ENCODE data around the gene NDUFAF8.

Gene NDUFAF8

DNA sequence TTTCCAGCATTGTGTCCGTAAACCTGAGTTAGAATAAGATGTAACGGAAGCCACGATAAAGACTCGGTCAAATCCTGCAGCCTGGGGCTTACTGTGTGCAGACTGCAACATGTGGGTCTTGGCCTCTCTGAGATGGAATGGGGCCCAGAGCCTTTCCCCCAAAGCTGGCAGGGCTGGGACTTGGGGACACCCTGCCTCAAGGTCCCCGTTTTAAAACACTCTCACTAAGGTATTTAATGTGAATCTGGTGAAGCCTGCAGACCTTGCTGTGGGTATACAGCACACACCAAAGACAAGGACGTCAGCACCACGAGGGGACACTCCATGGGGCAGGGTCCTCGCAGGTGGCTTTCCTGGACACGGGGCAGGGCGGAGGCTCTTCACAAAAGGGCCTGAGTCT is 2.1 kb downstream of the NDUFAF8 start:
- no peak overlapping the region for H3K4me3 ChIP-seq (ENCODE audit: low read depth, low read length)

DNA sequence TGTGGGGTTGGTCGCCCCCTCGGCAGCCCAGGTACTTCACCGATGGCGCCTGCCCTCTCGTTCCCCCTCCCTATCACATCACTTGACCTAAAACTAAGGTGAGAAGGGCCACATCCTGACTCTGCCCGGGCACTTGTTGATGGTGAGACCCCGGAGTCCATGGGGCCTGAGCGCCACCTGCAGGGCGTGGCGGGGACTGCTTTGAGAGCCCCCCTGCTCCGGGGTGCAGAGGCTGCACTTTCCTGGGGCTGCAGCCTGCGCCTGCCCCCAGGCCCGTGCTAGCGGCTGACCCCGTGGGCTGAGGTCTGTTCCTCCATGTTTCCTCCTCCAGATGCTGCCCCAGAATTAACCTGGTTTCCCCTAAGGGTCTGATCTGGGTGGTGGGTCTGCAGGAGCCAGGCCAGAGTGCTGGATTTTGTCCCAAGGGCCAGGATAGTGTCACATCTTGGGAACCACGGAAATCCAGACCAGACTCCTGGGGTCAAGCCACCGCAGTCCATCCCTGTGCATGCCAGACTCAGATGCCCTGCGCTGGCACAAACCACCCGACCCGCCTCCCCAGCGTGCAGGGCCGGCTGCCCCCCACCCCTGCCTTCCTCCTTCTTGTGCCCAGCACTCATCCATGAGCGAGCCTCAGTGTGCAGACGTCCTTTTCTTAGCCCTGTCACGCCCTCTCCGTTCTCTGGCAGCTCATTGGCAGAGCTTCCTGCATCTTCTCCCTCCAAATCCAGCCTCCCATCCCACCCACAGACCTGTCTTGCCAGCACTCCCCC is 2.7 kb downstream of the NDUFAF8 start:
- TF ChIP-seq, protein P1, sequence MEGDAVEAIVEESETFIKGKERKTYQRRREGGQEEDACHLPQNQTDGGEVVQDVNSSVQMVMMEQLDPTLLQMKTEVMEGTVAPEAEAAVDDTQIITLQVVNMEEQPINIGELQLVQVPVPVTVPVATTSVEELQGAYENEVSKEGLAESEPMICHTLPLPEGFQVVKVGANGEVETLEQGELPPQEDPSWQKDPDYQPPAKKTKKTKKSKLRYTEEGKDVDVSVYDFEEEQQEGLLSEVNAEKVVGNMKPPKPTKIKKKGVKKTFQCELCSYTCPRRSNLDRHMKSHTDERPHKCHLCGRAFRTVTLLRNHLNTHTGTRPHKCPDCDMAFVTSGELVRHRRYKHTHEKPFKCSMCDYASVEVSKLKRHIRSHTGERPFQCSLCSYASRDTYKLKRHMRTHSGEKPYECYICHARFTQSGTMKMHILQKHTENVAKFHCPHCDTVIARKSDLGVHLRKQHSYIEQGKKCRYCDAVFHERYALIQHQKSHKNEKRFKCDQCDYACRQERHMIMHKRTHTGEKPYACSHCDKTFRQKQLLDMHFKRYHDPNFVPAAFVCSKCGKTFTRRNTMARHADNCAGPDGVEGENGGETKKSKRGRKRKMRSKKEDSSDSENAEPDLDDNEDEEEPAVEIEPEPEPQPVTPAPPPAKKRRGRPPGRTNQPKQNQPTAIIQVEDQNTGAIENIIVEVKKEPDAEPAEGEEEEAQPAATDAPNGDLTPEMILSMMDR (IDR thresholded peaks at IDR 0.05; ENCODE audit: borderline replicate concordance, insufficient read depth, low read depth, low read length): peak; percentile 94
- H3K4me3 ChIP-seq (ENCODE audit: low read depth, low read length): no peak overlapping the region

More for the DNA sequence above, 2.1 kb downstream of the NDUFAF8 start:
- TF ChIP-seq, protein P1 (IDR thresholded peaks at IDR 0.05; ENCODE audit: borderline replicate concordance, insufficient read depth, low read depth, low read length): no peak

DNA sequence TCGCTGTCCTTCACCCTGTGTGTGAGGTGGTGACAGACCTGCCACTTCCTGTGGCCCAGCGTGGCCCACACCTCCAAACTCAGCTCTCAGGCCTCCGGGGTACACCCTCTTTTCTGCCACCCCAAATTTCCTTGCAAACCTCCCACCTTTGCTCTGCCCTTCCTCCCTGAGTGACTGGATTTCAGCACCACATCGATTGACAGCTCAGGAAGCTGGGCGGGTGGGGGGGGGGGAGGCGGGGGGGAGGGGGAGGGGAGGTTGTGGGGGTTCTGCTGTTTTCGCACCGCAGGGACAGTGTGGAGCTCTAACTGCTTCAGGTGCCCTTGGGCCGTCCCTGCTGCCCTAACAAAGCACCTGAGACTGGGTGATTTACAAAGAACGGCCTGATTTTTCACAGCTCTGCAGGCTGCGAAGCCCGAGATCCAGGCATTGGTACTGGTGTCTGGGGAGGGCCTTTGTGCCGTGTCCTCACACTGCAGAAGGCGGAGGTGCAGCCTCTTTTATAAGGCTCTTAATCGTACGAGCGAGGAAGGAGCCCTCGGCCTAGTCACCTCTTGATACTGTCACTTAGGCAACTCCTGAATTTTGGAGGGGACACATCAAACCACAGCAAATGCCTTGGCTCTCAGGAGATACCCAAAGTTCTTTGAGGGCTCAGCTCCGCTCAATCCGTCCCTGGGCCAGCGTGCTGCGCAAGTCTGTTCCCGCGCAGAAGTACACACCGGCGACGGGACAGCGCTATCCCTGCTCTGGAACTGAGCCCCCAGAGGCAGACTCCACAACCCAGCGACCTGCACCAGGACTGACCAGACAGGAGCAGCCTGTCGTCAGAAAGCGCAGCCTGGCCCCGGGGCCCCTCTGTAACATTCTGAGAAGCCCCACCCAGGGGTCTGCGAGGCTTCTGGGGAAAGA is 3.6 kb downstream of the NDUFAF8 start:
- TF ChIP-seq, protein P1 (IDR thresholded peaks at IDR 0.05; ENCODE audit: borderline replicate concordance, insufficient read depth, low read depth, low read length): no peak
- H3K4me3 ChIP-seq (ENCODE audit: low read depth, low read length): no peak overlapping the region

DNA sequence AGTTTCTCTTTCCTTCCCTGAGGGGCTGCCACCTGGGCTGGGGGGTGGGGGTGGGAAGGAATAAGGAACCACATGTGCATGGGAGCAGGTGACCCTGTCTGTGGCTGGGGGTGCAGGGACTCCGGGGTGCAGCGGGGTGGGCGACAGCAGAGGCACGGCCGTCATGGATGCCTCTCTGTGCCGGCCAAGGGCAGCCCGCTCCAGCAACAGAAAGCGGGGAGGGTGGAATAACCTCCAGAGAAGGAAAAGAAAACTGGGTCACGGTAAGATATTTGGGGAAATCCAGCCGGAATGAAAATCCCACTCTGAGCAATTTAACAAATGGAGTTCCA is 4.2 kb downstream of the NDUFAF8 start:
- TF ChIP-seq, protein P1 (IDR thresholded peaks at IDR 0.05; ENCODE audit: borderline replicate concordance, insufficient read depth, low read depth, low read length): no peak
- no peak overlapping the region for H3K4me3 ChIP-seq (ENCODE audit: low read depth, low read length)

DNA sequence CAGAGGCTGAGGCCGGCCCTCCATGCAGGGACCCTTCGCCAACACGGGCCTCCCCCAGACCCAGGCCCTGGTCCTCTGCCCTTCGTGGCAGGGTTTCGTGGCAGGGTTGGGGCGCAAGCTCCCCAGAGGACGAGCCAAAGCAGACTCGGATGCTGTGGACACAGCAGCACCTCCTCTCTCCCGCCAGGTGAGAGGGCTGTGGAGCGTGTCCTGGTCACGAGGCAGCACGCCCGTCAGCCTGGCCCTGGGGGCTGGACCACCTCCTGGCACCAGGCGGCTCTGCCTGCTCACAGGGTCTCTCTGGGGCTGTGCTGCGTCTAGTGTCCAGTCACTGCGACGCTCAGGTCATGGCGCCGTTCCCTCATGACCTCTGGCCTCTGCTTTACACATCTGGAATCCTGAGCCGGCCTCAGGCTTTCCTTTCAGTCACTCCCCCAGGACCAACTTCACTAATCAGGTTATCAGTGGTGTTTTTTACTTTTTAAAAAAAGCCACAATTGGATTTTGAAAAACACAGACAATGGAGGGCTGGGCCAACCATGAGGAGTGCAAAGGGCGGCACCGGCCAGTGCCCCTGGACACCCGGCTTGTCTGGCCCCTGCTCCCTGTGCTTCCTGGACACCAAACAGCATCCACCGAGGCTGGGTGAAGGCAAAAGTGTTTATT is 5.4 kb downstream of the NDUFAF8 start:
- TF ChIP-seq, protein P1 (IDR thresholded peaks at IDR 0.05; ENCODE audit: borderline replicate concordance, insufficient read depth, low read depth, low read length): no peak
- H3K4me3 ChIP-seq (ENCODE audit: low read depth, low read length): no peak overlapping the region

DNA sequence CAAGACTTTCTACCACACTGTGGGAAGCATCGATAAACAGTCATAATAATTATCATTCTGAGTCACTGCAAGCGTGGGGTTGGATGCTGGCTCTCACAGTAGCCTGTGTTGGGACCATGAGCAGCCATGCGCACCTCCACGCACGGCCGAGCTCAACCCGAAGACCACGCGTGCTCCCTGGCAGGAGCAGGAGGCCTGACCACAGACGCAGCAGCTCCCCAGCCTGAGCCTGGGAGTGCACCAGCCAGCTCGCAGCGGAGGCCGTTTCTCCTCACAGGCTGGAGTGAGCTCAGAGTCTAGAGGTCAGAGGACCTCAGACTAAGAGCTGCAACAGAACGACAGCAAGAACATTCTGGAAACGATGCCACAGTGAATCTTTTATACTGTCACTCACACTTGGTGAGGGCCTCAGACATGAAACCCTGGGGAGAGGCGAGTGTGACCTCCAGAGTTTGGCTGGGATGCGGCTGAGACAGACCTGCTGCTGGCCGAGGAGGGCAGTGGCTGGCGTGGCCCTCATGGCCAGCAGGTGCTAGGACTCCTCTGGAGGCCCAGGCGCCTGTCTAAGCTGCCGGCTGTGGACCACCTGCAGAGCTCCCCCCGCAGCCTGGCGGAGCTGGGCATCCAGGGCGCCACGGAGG is 6.0 kb downstream of the NDUFAF8 start:
- no peak overlapping the region for H3K4me3 ChIP-seq (ENCODE audit: low read depth, low read length)
- TF ChIP-seq, protein P1 (IDR thresholded peaks at IDR 0.05; ENCODE audit: borderline replicate concordance, insufficient read depth, low read depth, low read length): no peak
